ENCODE data around the gene SCAF4. TPM values are rescaled to one million over a fixed set of nuclear protein-coding genes. Genes with fewer than 3 reads are reported as not detected.

The SCAF4 gene
- total RNA-seq, 1 donor from 2014 or later = 15.3 TPM

DNA sequence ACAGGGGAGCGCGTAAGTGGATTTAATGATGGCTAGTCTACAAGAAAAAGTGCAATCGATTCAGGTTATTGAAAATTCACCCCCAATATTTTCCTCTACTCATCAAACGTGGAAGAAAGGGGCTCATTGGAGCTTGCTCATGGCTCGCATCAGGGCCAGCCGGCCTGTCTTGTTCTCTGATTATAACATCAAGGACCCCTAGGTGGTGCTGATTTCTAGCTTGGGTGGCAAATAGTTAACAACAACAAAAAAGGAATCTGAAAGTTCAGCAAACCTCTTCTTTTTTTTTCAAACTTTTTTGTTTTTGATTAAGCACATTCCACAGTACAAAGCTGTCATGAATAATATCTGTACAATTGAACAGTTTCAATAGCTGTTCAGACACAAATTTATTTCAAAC lies 108.3 kb downstream of the SCAF4 start:
- peaks cover 12% of the 10 kb centered on the region for H3K9me3 ChIP-seq (replicated peaks)
- no peaks in the 10 kb centered on the region for H3K36me3 ChIP-seq
- no peak overlapping the region for H3K27ac ChIP-seq (replicated peaks)
- intact Hi-C loops (cut with micrococcal nuclease) = no loop called here
- H3K4me3 ChIP-seq = no peak overlapping the region
- no peaks in the 10 kb centered on the region for H3K4me1 ChIP-seq
- TF ChIP-seq, protein P1, sequence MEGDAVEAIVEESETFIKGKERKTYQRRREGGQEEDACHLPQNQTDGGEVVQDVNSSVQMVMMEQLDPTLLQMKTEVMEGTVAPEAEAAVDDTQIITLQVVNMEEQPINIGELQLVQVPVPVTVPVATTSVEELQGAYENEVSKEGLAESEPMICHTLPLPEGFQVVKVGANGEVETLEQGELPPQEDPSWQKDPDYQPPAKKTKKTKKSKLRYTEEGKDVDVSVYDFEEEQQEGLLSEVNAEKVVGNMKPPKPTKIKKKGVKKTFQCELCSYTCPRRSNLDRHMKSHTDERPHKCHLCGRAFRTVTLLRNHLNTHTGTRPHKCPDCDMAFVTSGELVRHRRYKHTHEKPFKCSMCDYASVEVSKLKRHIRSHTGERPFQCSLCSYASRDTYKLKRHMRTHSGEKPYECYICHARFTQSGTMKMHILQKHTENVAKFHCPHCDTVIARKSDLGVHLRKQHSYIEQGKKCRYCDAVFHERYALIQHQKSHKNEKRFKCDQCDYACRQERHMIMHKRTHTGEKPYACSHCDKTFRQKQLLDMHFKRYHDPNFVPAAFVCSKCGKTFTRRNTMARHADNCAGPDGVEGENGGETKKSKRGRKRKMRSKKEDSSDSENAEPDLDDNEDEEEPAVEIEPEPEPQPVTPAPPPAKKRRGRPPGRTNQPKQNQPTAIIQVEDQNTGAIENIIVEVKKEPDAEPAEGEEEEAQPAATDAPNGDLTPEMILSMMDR (IDR thresholded peaks at IDR 0.05; ENCODE audit: borderline replicate concordance) = no peak
- DNase-seq = no peak
- no peaks in the 10 kb centered on the region for H3K27me3 ChIP-seq (ENCODE audit: low read depth)

DNA sequence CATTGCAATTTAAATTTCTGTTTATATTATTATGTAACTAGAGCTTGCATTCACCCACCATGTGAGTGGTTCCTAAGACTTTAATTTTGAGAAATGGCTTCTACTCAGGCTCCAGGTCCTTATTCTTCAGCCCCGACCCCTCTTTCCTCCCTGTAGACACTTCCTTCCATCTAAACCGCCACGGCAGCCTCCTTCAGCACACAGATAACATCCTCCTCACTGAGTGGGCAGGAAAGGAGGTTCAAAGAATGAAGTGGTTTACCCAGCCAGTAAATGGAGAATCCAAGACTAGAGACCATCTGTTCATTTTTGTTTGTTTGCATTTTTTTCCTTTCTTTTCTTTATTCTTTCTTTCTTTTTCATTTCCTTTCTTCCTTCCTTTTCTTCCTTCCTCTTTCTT lies 109.5 kb downstream of the SCAF4 start:
- H3K36me3 ChIP-seq = no peaks in the 10 kb centered on the region
- no peaks in the 10 kb centered on the region for H3K4me1 ChIP-seq
- DNase-seq = no peak
- TF ChIP-seq, protein P1 (IDR thresholded peaks at IDR 0.05; ENCODE audit: borderline replicate concordance) = no peak
- no peaks in the 10 kb centered on the region for H3K27me3 ChIP-seq (ENCODE audit: low read depth)
- H3K27ac ChIP-seq (replicated peaks) = no peak overlapping the region
- peaks cover 12% of the 10 kb centered on the region for H3K9me3 ChIP-seq (replicated peaks)
- no peak overlapping the region for H3K4me3 ChIP-seq
- intact Hi-C loops (cut with micrococcal nuclease) = no loop called here

Other genes with a start within 250 kb of the SCAF4 start
- 421 TPM for gene SOD1, start 72.4 kb downstream of the SCAF4 start, total RNA-seq
- gene HUNK, start 140.9 kb upstream of the SCAF4 start, total RNA-seq = 0.44 TPM